H9 (cell line): Measurements from ENCODE around the gene GRIA2. TPM values are rescaled to one million over a fixed set of nuclear protein-coding genes. Genes with fewer than 3 reads are reported as not detected.

Source experiments
- DNase-seq: peaks from one replicate; pipeline ENCODE4 v3.0.0-alpha.2; 2017
- H2AFZ ChIP-seq: one replicate; pipeline ENCODE4 v1.6.1; 2013; ENCODE audit warnings: mild to moderate bottlenecking, low read length, control low read depth, moderate library complexity
- H2AK5ac ChIP-seq: 2 replicates; pipeline ENCODE4 v1.6.1; 2013; ENCODE audit warnings: low read length, control low read depth, mixed read lengths; ENCODE audit not compliant: insufficient read length
- H2BK120ac ChIP-seq: one replicate; pipeline ENCODE4 v1.6.1; 2013; ENCODE audit warnings: low read depth, mild to moderate bottlenecking, low read length, control low read depth, inconsistent platforms; ENCODE audit not compliant: poor library complexity, severe bottlenecking
- H2BK12ac ChIP-seq: 2 replicates; pipeline ENCODE4 v1.6.1; 2013; ENCODE audit warnings: low read length, control low read depth, mixed read lengths, low read depth; ENCODE audit not compliant: insufficient read length
- H2BK15ac ChIP-seq: 2 replicates; pipeline ENCODE4 v1.6.1; 2013; ENCODE audit warnings: low read depth, low read length, control low read depth
- H2BK20ac ChIP-seq: one replicate; pipeline ENCODE4 v1.6.1; 2013; ENCODE audit warnings: low read depth, mild to moderate bottlenecking, low read length, control low read depth, inconsistent platforms; ENCODE audit not compliant: poor library complexity, severe bottlenecking
- H2BK5ac ChIP-seq: 2 replicates; pipeline ENCODE4 v1.6.1; 2013; ENCODE audit warnings: low read length, control low read depth, mixed read lengths; ENCODE audit not compliant: insufficient read length
- H3K14ac ChIP-seq: 2 replicates; pipeline ENCODE4 v1.6.1; 2013; ENCODE audit warnings: low read length, control low read depth; ENCODE audit not compliant: insufficient read depth
- H3K18ac ChIP-seq: 2 replicates; pipeline ENCODE4 v1.6.1; 2013; ENCODE audit warnings: low read depth, mild to moderate bottlenecking, mixed read lengths, low read length, control low read depth; ENCODE audit not compliant: insufficient read length
- H3K23ac ChIP-seq: 2 replicates; pipeline ENCODE4 v1.6.1; 2013; ENCODE audit warnings: low read length, control low read depth, mixed read lengths, low read depth; ENCODE audit not compliant: insufficient read length
- H3K23me2 ChIP-seq: 2 replicates; pipeline ENCODE4 v1.6.1; 2013; ENCODE audit warnings: low read depth, mild to moderate bottlenecking, mixed read lengths, low read length, control low read depth; ENCODE audit not compliant: insufficient read length, poor library complexity, severe bottlenecking
- H3K27ac ChIP-seq: 2 replicates; pipeline ENCODE4 v1.5.1; 2013; ENCODE audit warnings: low read length, control low read depth, mixed read lengths, low read depth; ENCODE audit not compliant: insufficient read length
- H3K27me3 ChIP-seq: 2 replicates; pipeline ENCODE4 v1.6.1; 2013; ENCODE audit warnings: low read length, control low read depth, inconsistent platforms; ENCODE audit not compliant: insufficient read depth
- H3K4ac ChIP-seq: 2 replicates; pipeline ENCODE4 v1.6.1; 2013; ENCODE audit warnings: low read depth, mild to moderate bottlenecking, control low read depth, inconsistent platforms, low read length, moderate library complexity
- H3K4me1 ChIP-seq: 2 replicates; pipeline ENCODE4 v1.6.1; 2013; ENCODE audit warnings: low read length, control low read depth, inconsistent platforms; ENCODE audit not compliant: insufficient read depth
- H3K4me2 ChIP-seq: 2 replicates; pipeline ENCODE4 v1.6.1; 2013; ENCODE audit warnings: low read length, control low read depth, mixed read lengths; ENCODE audit not compliant: insufficient read length, insufficient read depth
- H3K56ac ChIP-seq: 2 replicates; pipeline ENCODE4 v1.6.1; 2013; ENCODE audit warnings: low read depth, mild to moderate bottlenecking, mixed read lengths, low read length, control low read depth; ENCODE audit not compliant: insufficient read length
- H3K79me1 ChIP-seq: 2 replicates; pipeline ENCODE4 v1.6.1; 2013; ENCODE audit warnings: low read depth, mild to moderate bottlenecking, moderate library complexity, low read length, control low read depth, inconsistent platforms; ENCODE audit not compliant: insufficient read depth, poor library complexity, severe bottlenecking
- H3K79me2 ChIP-seq: 2 replicates; pipeline ENCODE4 v1.6.1; 2013; ENCODE audit warnings: low read length, control low read depth, inconsistent platforms; ENCODE audit not compliant: insufficient read depth
- H3K9ac ChIP-seq: 2 replicates; pipeline ENCODE4 v1.6.1; 2013; ENCODE audit warnings: low read length, control low read depth, mixed read lengths; ENCODE audit not compliant: insufficient read length; ENCODE audit errors: extremely low read depth
- H3K9me3 ChIP-seq: one replicate; pipeline ENCODE4 v1.6.1; 2013; ENCODE audit warnings: low read depth, low read length, inconsistent platforms; ENCODE audit not compliant: control insufficient read depth
- H3T11ph ChIP-seq: one replicate; pipeline ENCODE4 v1.6.1; 2013; ENCODE audit warnings: mild to moderate bottlenecking, low read length, control low read depth, inconsistent platforms
- H4K20me1 ChIP-seq: one replicate; pipeline ENCODE4 v1.6.1; 2013; ENCODE audit not compliant: control insufficient read depth, insufficient read length, insufficient read depth
- H4K5ac ChIP-seq: 2 replicates; pipeline ENCODE4 v1.6.1; 2013; ENCODE audit warnings: low read depth, mild to moderate bottlenecking, mixed read lengths, low read length, control low read depth; ENCODE audit not compliant: insufficient read length
- H4K8ac ChIP-seq: replicated peaks from 2 replicates; pipeline ENCODE4 v1.6.1; 2013; ENCODE audit warnings: low read length, control low read depth, mixed read lengths, low read depth; ENCODE audit not compliant: insufficient read length
- H4K91ac ChIP-seq: 2 replicates; pipeline ENCODE4 v1.6.1; 2013; ENCODE audit warnings: low read depth, mild to moderate bottlenecking, moderate library complexity, mixed read lengths, low read length, control low read depth; ENCODE audit not compliant: insufficient read length
- H3K27ac Mint-ChIP-seq, 3 experiments: 2 replicates in 2 of 3; 3 replicates in 1 of 3; pipeline ENCODE4 v1.8.0; 2020 to 2021; ENCODE audit warnings: mixed read lengths in 3 of 3, mild to moderate bottlenecking in 1 of 3, moderate library complexity in 1 of 3
- H3K27me3 Mint-ChIP-seq: 2 replicates; pipeline ENCODE4 v1.8.0; 2021; ENCODE audit warnings: low read depth, mild to moderate bottlenecking, moderate library complexity, mixed read lengths
- H3K36me3 Mint-ChIP-seq, 3 experiments: 2 replicates in 2 of 3; 3 replicates in 1 of 3; pipeline ENCODE4 v1.8.0; 2020 to 2021; ENCODE audit warnings: low read depth in 3 of 3, mixed read lengths in 3 of 3; ENCODE audit not compliant: insufficient read depth in 1 of 3
- H3K4me1 Mint-ChIP-seq, 2 experiments: 2 replicates each; pipeline ENCODE4 v1.8.0; 2020; ENCODE audit warnings: mixed read lengths in 2 of 2
- H3K4me3 Mint-ChIP-seq, 2 experiments: 2 replicates in 1 of 2; 3 replicates in 1 of 2; pipeline ENCODE4 v1.8.0; 2020 to 2021; ENCODE audit warnings: mild to moderate bottlenecking in 2 of 2, mixed read lengths in 2 of 2, moderate library complexity in 1 of 2
- H3K9me3 Mint-ChIP-seq, 2 experiments: 2 replicates in 1 of 2; 3 replicates in 1 of 2; pipeline ENCODE4 v1.8.0; 2020; ENCODE audit warnings: mild to moderate bottlenecking in 2 of 2, mixed read lengths in 2 of 2, moderate library complexity in 1 of 2
- CTCF ChIP-seq: fragments of 200-600 bp; sonication (generic); conservative IDR thresholded peaks from 3 replicates; pipeline ENCODE4 v1.8.0; 2021; ENCODE audit warnings: antibody characterized with exemption, mild to moderate bottlenecking
- WGBS: extraction: QIAGEN DNeasy Blood & Tissue Kit; methylation state at CpG from one replicate; pipeline ENCODE4 v1.1.7; 2013; ENCODE audit warnings: missing lambda C conversion rate, low lambda C conversion rate, mixed read lengths; ENCODE audit not compliant: insufficient read length; ENCODE audit errors: extremely low coverage; 5-methylcytosine and 5-hydroxymethylcytosine counted together
- total RNA-seq: library from RNA; stranded (reverse); gene quantifications from 2 replicates; pipeline ENCODE4 v1.2.1, GENCODE V29; 2021

GRIA2 gene
- total RNA-seq, 1 experiment from 2014 or later, result not detected

- Histone ChIP-seq H3T11ph (no peak overlapping the region), H4K20me1 (no peaks in the 10 kb centered on the region), H2AK5ac (no peak overlapping the region), H3K14ac (no peak overlapping the region), H2BK20ac (no peak overlapping the region), H3K79me1 (no peaks in the 10 kb centered on the region), H2AFZ (no peak overlapping the region), H2BK12ac (no peak overlapping the region), H3K27ac (no peak overlapping the region), H4K91ac (no peak overlapping the region), H3K23ac (no peak overlapping the region), H4K8ac (no peak overlapping the region), H3K23me2 (no peaks in the 10 kb centered on the region), H3K27me3 (no peaks in the 10 kb centered on the region), H2BK120ac (no peak overlapping the region), H3K4me1 (no peaks in the 10 kb centered on the region), H3K9me3 (no peaks in the 10 kb centered on the region), H3K18ac (no peak overlapping the region), H4K5ac (no peak overlapping the region), H3K9ac (no peak overlapping the region), H2BK5ac (no peak overlapping the region), H3K4me2 (no peak overlapping the region), H3K56ac (no peak overlapping the region), H3K4ac (no peak overlapping the region), H3K79me2 (no peaks in the 10 kb centered on the region), H2BK15ac (no peak overlapping the region)
- Mint-ChIP-seq H3K4me1 (peaks cover 3 to 4% of the 10 kb centered on the region in 2 experiments; a peak in 3 of 4 replicates), H3K36me3 (no peaks in the 10 kb centered on the region), H3K9me3 (no peaks in the 10 kb centered on the region), H3K4me3 (no peak overlapping the region), H3K27ac (no peak overlapping the region), H3K27me3 (no peaks in the 10 kb centered on the region)
- no peak for DNase-seq
- no peak for TF ChIP-seq CTCF
- WGBS, result no CpG with 5 or more reads among the region's 6 CpGs
These were observed 83.0 kb downstream of the GRIA2 start for GRCh38 chr4:157303471-157303960.
